K562 (cell line): Measurements from ENCODE around the gene CCL13. TPM values are rescaled to one million over a fixed set of nuclear protein-coding genes. Genes with fewer than 3 reads are reported as not detected.

Source experiments
- ATAC-seq: fragments of 200-7000 bp; cut with Tn5 transposase; 3 replicates; pipeline ENCODE4 v1.9.1; 2020; ENCODE audit warnings: moderate library complexity
- BruUV-seq: library from RNA; stranded (reverse); fragments of 400-500 nt; replicated peaks from 2 replicates; lab custom pipeline; 2021; lab: Mats Ljungman, UMichigan
- CTCF ChIA-PET: fragments of 300-600 bp; formaldehyde crosslinking; extraction: SDS; loops from one replicate; lab custom pipeline; 2021; ENCODE audit warnings: low intra/inter-chr PET ratio; lab: Yijun Ruan, JAX
- POLR2A ChIA-PET: fragments of 300-600, 350-650 bp; sonication (Branson Sonifier 250); formaldehyde crosslinking; extraction: SDS; loops from one replicate; lab custom pipeline; 2021; ENCODE audit warnings: antibody characterized with exemption, inconsistent platforms; lab: Yijun Ruan, JAX
- DNase-seq, 4 experiments: peaks; one replicate each; pipeline versions ENCODE4 v3.0.0 to v3.0.0-alpha.2; 2011 to 2018; ENCODE audit warnings: low spot score in 3 of 4, mixed read lengths in 3 of 4; ENCODE audit errors: extremely low read depth in 1 of 4
- FAIRE-seq: peaks from 2 replicates; lab custom pipeline; 2011; peaks lifted over from hg19 to GRCh38; lab: Jason Lieb, UNC
- H2AFZ ChIP-seq: 2 replicates; pipeline ENCODE4 v1.6.0; 2011; ENCODE audit warnings: low read depth, low read length, control low read depth, inconsistent platforms
- H3K27ac ChIP-seq: fragments of 200-600 bp; 3 replicates; pipeline ENCODE4 v1.8.0; 2011; ENCODE audit warnings: low read depth, mild to moderate bottlenecking, control low read depth, inconsistent platforms, low read length, moderate library complexity, mixed read lengths; ENCODE audit errors: extremely low read depth
- H3K27me3 ChIP-seq, 2 experiments: fragments of 300-600 bp in 1 of 2; 2 replicates in 1 of 2; 3 replicates in 1 of 2; pipeline versions ENCODE4 v1.6.0 to v1.8.0; 2011; ENCODE audit warnings: inconsistent platforms in 2 of 2, low read length in 2 of 2, mild to moderate bottlenecking in 1 of 2, mixed read lengths in 1 of 2, moderate library complexity in 1 of 2; ENCODE audit not compliant: control insufficient read depth in 2 of 2, insufficient read depth in 2 of 2
- H3K36me3 ChIP-seq: fragments of 300-600 bp; 3 replicates; pipeline ENCODE4 v1.8.0; 2011; ENCODE audit warnings: mild to moderate bottlenecking, low read length, inconsistent platforms; ENCODE audit not compliant: control insufficient read depth, insufficient read depth
- H3K4me1 ChIP-seq, 2 experiments: fragments of 200-600 bp in 1 of 2; replicated peaks in 1 of 2; 2 replicates in 1 of 2; 3 replicates in 1 of 2; pipeline versions ENCODE4 v1.5.1 to v1.8.0; 2011; ENCODE audit warnings: inconsistent platforms in 2 of 2, low read length in 2 of 2, mild to moderate bottlenecking in 1 of 2, mixed read lengths in 1 of 2, moderate library complexity in 1 of 2; ENCODE audit not compliant: control insufficient read depth in 2 of 2, insufficient read depth in 2 of 2
- H3K4me2 ChIP-seq: 2 replicates; pipeline ENCODE4 v1.6.1; 2011; ENCODE audit warnings: low read length, control low read depth, inconsistent platforms, mixed read lengths; ENCODE audit not compliant: insufficient read depth
- H3K4me3 ChIP-seq: fragments of 200-600 bp; sonication (generic), shearing (Covaris generic); 2 replicates; pipeline ENCODE4 v1.5.1; 2016; ENCODE audit warnings: control low read depth, inconsistent platforms
- H3K79me2 ChIP-seq: fragments of 200-600 bp; 3 replicates; pipeline ENCODE4 v1.8.0; 2011; ENCODE audit warnings: low read length, inconsistent platforms; ENCODE audit not compliant: control insufficient read depth, insufficient read depth
- H3K9ac ChIP-seq, 2 experiments: 2 replicates each; pipeline versions ENCODE4 v1.6.0 to v1.6.1; 2011; ENCODE audit warnings: low read depth in 2 of 2, low read length in 2 of 2, control low read depth in 1 of 2, inconsistent platforms in 1 of 2, mild to moderate bottlenecking in 1 of 2, mixed read lengths in 1 of 2; ENCODE audit not compliant: insufficient read depth in 1 of 2
- H3K9me1 ChIP-seq: one replicate; pipeline ENCODE4 v1.6.0; 2011; ENCODE audit warnings: inconsistent platforms, mild to moderate bottlenecking, low read length, moderate library complexity; ENCODE audit not compliant: control insufficient read depth, insufficient read depth
- H3K9me3 ChIP-seq: replicated peaks from 2 replicates; pipeline ENCODE4 v1.5.1; 2011; ENCODE audit warnings: low read depth, low read length, inconsistent platforms; ENCODE audit not compliant: control insufficient read depth, insufficient read depth
- H4K20me1 ChIP-seq: replicated peaks from 2 replicates; pipeline ENCODE4 v1.6.1; 2011; ENCODE audit warnings: low read length, inconsistent platforms, mixed read lengths; ENCODE audit not compliant: control insufficient read depth, insufficient read depth
- AFF1 ChIP-seq, 2 experiments: fragments of 450-650 bp; IDR thresholded peaks; 2 replicates each; pipeline ENCODE4 v1.6.1; 2018; ENCODE audit warnings: mild to moderate bottlenecking in 2 of 2, low read depth in 1 of 2; ENCODE audit not compliant: partially characterized antibody in 2 of 2
- CBX3 ChIP-seq, 2 experiments: IDR thresholded peaks; 1 replicate in 1 of 2; 2 replicates in 1 of 2; pipeline ENCODE4 v1.6.1; 2012; ENCODE audit warnings: inconsistent platforms in 2 of 2, low read length in 2 of 2, borderline replicate concordance in 1 of 2, control low read depth in 1 of 2
- DPF2 ChIP-seq: fragments of 450-650 bp; IDR thresholded peaks from 2 replicates; pipeline ENCODE4 v1.6.1; 2016
- HSF4 ChIP-seq: fragments of 250-450 bp; sonication (Bioruptor Pico); IDR thresholded peaks from 2 replicates; pipeline ENCODE4 v2.1.2; 2022; ENCODE audit warnings: mild to moderate bottlenecking, moderate library complexity, borderline replicate concordance
- KDM5B ChIP-seq: fragments of 200-600 bp; sonication (generic); IDR thresholded peaks from 2 replicates; pipeline ENCODE4 v1.6.1; 2012; ENCODE audit warnings: low read depth, mild to moderate bottlenecking, moderate library complexity, low read length, control low read depth, inconsistent platforms; ENCODE audit not compliant: insufficient replicate concordance
- MAZ ChIP-seq, 2 experiments: fragments of 450-650 bp in 1 of 2; sonication (generic) in 1 of 2; formaldehyde crosslinking; IDR thresholded peaks in 1 of 2; conservative IDR thresholded peaks in 1 of 2; 2 replicates each; pipeline versions ENCODE4 v1.4.0 to v1.5.0; 2020; ENCODE audit warnings: mild to moderate bottlenecking in 1 of 2, missing genetic modification reagents in 1 of 2
- NKRF ChIP-seq: fragments of 450-650 bp; IDR thresholded peaks from 2 replicates; pipeline ENCODE4 v1.6.1; 2016; ENCODE audit warnings: borderline replicate concordance
- RAD21 ChIP-seq, 2 experiments: fragments of 250-450 bp in 1 of 2; fragments of 450-650 bp in 1 of 2; sonication (Bioruptor Pico) in 1 of 2; formaldehyde crosslinking in 1 of 2; IDR thresholded peaks in 1 of 2; conservative IDR thresholded peaks in 1 of 2; 2 replicates each; pipeline versions ENCODE4 v1.4.0 to v1.8.0; 2020 to 2022; ENCODE audit warnings: mild to moderate bottlenecking in 2 of 2, moderate library complexity in 1 of 2
- SLC30A9 ChIP-seq: fragments of 250-450 bp; sonication (Bioruptor Pico); IDR thresholded peaks from 2 replicates; pipeline ENCODE4 v1.8.0; 2022; ENCODE audit warnings: mild to moderate bottlenecking, moderate library complexity
- TRIM25 ChIP-seq: fragments of 450-650 bp; IDR thresholded peaks from 2 replicates; pipeline ENCODE4 v1.7.0; 2016; ENCODE audit warnings: borderline replicate concordance
- WGBS: fragments of 100-300 bp; shearing (Covaris generic); methylation state at CpG from one replicate; pipeline ENCODE4 v1.1.6; 2016; ENCODE audit warnings: low coverage, mixed read lengths; ENCODE audit not compliant: insufficient coverage; ENCODE audit errors: missing lambda C conversion rate; 5-methylcytosine and 5-hydroxymethylcytosine counted together
- in situ Hi-C: fragments of 300-500 bp; cut with MboI; formaldehyde crosslinking; loops from 4 replicates; pipeline ENCODE4 v1.15.0; 2018; ENCODE audit warnings: inconsistent platforms, mixed read lengths
- intact Hi-C: fragments of 100-400 bp; cut with micrococcal nuclease; formaldehyde crosslinking; loops from 2 replicates; pipeline ENCODE4 v1.14.2; 2022
- polyA plus RNA-seq, 8 experiments: library from polyadenylated mRNA; depleted of rRNA in 4 of 8; stranded (reverse) in 5 of 8; unstranded in 3 of 8; fragments of >200 nt; fragmentation: Nextera tagmentation in 2 of 8; fragmentation: Illumina TruSeq in 1 of 8; extraction: Ambion mirVana in 2 of 8; extraction: Trizol in 1 of 8; gene quantifications; 2 replicates each; pipeline versions ENCODE4 v1.2.1 to v1.2.3, GENCODE V29; 2011 to 2014; ENCODE audit warnings: inconsistent platforms in 1 of 8, missing spikeins in 1 of 8
- total RNA-seq, 7 experiments: library from RNA; depleted of rRNA in 6 of 7; stranded (reverse); fragments of >200 nt in 6 of 7; fragmentation: Illumina TruSeq in 2 of 7; extraction: Trizol in 2 of 7; gene quantifications; 2 replicates each; pipeline versions ENCODE4 v1.2.1 to v1.2.3, GENCODE V29; 2011 to 2021; ENCODE audit warnings: low replicate concordance in 1 of 7
- TF ChIP-seq, protein P1 (sequence below): sonication (generic); formaldehyde crosslinking; IDR thresholded peaks from 2 replicates; pipeline ENCODE4 v1.5.0; 2020; ENCODE audit warnings: missing genetic modification reagents

CCL13 gene
- total and polyA plus RNA-seq, 9 of the 15 experiments (the other 6 are each of a cell fraction or from before 2014, with no cell fraction given) = not detected

DNA sequence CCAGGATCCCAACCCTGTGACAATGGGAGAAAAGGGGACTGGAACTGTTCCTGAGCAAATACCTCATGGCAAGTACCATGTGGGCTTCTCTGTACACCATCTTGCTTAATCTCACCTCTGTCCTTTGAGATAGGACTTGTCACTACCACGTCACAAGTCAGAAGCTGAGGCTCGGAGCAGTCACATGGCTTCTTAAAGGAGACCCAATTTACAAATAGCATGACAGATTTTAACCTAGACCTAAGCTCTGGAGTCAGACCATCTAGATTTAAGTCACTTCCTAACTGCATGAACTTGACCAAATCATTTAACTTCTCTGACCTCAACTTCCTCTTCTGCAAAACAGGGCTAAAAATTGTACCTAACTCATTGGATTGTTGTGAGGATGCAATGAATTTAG lies 42.7 kb downstream of the CCL13 start (continued):
- TF ChIP-seq NKRF = no peak
- TF ChIP-seq CBX3 (IDR thresholded peaks at IDR 0.05; ENCODE audit: borderline replicate concordance in 1 of 2, low read length in 2 of 2) = no peak
- TF ChIP-seq, protein P1, sequence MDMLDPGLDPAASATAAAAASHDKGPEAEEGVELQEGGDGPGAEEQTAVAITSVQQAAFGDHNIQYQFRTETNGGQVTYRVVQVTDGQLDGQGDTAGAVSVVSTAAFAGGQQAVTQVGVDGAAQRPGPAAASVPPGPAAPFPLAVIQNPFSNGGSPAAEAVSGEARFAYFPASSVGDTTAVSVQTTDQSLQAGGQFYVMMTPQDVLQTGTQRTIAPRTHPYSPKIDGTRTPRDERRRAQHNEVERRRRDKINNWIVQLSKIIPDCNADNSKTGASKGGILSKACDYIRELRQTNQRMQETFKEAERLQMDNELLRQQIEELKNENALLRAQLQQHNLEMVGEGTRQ (CRISPR knock-in tag) = 0 out of 2 replicates have a peak, but pooled peaks have one; percentile 17
- no peak for TF ChIP-seq KDM5B
- no peak for TF ChIP-seq RAD21 (CRISPR knock-in tag; conservative IDR thresholded peaks at IDR 0.05 in 1 of 2, IDR thresholded peaks at IDR 0.05 in 1 of 2)
- TF ChIP-seq MAZ (CRISPR knock-in tag; conservative IDR thresholded peaks at IDR 0.05 in 1 of 2, IDR thresholded peaks at IDR 0.05 in 1 of 2) = no peak

DNA sequence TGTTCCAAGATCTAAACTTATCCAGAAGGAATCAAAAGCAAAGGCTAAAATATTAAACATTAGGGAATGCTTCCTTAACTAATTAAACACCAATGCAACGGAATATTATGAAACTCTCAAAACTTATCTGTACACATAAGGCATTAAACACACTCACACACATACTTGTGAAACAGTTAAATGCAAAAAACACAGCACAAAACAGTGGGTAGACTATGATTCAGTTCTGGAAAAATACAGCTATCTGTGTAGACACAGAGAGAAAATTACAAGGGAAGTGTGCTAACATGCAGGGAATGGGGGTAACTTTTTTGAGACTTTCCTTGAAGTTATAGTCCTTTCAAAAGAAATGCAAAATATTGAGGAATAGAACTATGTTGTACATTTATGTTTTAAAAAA lies 43.4 kb downstream of the CCL13 start:
- Histone ChIP-seq H2AFZ (no peak overlapping the region), H3K27me3 (no peaks in the 10 kb centered on the region; a peak in 1 of 5 replicates), H3K4me1 (peaks cover 0 to 9% of the 10 kb centered on the region in 2 experiments; a peak in 3 of 5 replicates), H3K9ac (no peak overlapping the region), H4K20me1 (no peaks in the 10 kb centered on the region), H3K9me3 (no peaks in the 10 kb centered on the region), H3K9me1 (no peaks in the 10 kb centered on the region), H3K27ac (no peak overlapping the region), H3K79me2 (no peaks in the 10 kb centered on the region), H3K36me3 (no peaks in the 10 kb centered on the region), H3K4me2 (no peak overlapping the region), H3K4me3 (no peak overlapping the region)
- no peak for ATAC-seq
- 19% methylated on average over 1 of the region's 1 CpG for WGBS
- in situ Hi-C loops (no loop called here), intact Hi-C loops (no loop called here)
- no peak for FAIRE-seq
- no peak for DNase-seq
- ChIA-PET POLR2A (interaction anchor here (0.9 to 3.4 kb wide), 2 partner anchors 12 to 16 kb away, joined by 3 to 11 read pairs; no protein-coding TSS in a partner anchor), CTCF (no interaction called here)
- no TSS peak for BruUV-seq
- TF ChIP-seq SLC30A9 (CRISPR knock-in tag) = no peak
- no peak for TF ChIP-seq HSF4 (CRISPR knock-in tag)
- no peak for TF ChIP-seq TRIM25
- no peak for TF ChIP-seq DPF2
- no peak for TF ChIP-seq AFF1 (IDR thresholded peaks at IDR 0.05; ENCODE audit: low read depth in 1 of 2, partially characterized antibody in 2 of 2)
